Measurements from ENCODE around the gene MUC5B. TPM values are rescaled to one million over a fixed set of nuclear protein-coding genes. Genes with fewer than 3 reads are reported as not detected.

Gene MUC5B
- total RNA-seq, 1 donor from 2014 or later: 1.2 TPM

DNA sequence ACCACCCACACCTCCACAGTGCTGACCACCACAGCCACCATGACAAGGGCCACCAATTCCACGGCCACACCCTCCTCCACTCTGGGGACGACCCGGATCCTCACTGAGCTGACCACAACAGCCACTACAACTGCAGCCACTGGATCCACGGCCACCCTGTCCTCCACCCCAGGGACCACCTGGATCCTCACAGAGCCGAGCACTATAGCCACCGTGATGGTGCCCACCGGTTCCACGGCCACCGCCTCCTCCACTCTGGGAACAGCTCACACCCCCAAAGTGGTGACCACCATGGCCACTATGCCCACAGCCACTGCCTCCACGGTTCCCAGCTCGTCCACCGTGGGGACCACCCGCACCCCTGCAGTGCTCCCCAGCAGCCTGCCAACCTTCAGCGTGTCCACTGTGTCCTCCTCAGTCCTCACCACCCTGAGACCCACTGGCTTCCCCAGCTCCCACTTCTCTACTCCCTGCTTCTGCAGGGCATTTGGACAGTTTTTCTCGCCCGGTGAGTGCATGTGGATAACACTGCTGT, 28.4 kb downstream of the MUC5B start:
- no peak for ATAC-seq
- no peaks in the 10 kb centered on the region for H3K27me3 ChIP-seq
- no peak for DNase-seq
- no peaks in the 10 kb centered on the region for H3K36me3 ChIP-seq
- TF ChIP-seq, protein P1, sequence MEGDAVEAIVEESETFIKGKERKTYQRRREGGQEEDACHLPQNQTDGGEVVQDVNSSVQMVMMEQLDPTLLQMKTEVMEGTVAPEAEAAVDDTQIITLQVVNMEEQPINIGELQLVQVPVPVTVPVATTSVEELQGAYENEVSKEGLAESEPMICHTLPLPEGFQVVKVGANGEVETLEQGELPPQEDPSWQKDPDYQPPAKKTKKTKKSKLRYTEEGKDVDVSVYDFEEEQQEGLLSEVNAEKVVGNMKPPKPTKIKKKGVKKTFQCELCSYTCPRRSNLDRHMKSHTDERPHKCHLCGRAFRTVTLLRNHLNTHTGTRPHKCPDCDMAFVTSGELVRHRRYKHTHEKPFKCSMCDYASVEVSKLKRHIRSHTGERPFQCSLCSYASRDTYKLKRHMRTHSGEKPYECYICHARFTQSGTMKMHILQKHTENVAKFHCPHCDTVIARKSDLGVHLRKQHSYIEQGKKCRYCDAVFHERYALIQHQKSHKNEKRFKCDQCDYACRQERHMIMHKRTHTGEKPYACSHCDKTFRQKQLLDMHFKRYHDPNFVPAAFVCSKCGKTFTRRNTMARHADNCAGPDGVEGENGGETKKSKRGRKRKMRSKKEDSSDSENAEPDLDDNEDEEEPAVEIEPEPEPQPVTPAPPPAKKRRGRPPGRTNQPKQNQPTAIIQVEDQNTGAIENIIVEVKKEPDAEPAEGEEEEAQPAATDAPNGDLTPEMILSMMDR (IDR thresholded peaks at IDR 0.05): no peak
- intact Hi-C loops (cut with DNase I): no loop called here
- no peaks in the 10 kb centered on the region for H3K9me3 ChIP-seq
- H3K27ac ChIP-seq: no peak overlapping the region
- no peaks in the 10 kb centered on the region for H3K4me1 ChIP-seq
- H3K4me3 ChIP-seq: no peak overlapping the region

DNA sequence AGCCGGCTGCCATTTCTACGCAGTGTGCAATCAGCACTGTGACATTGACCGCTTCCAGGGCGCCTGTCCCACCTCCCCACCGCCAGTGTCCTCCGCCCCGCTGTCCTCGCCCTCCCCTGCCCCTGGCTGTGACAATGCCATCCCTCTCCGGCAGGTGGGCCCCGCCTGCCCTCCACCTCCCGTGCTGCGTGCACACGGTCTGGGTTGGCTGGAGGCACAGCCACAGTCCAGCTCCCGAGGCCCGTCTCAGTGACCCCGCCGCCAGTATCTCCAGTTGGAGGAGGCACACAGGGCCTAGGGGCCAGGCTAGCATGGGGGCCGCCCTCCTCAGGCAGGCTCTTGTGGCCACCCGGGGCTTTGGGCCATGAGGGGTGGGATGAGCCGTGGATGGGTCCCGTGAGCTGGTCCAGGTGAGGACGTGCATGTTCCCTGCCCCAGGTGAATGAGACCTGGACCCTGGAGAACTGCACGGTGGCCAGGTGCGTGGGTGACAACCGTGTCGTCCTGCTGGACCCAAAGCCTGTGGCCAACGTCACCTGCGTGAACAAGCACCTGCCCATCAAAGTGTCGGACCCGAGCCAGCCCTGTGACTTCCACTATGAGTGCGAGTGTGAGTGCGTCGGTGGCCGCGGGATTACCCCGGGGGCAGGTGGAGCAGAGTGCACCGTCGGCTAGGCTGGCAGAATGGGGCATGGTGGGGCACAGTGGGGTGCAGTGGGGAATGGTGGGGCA, 29.7 kb downstream of the MUC5B start:
- H3K27me3 ChIP-seq: no peaks in the 10 kb centered on the region
- H3K9me3 ChIP-seq: no peaks in the 10 kb centered on the region
- no peaks in the 10 kb centered on the region for H3K36me3 ChIP-seq
- no peak for DNase-seq
- H3K4me3 ChIP-seq: no peak overlapping the region
- no peak for ATAC-seq
- intact Hi-C loops (cut with DNase I): no loop called here
- H3K4me1 ChIP-seq: no peaks in the 10 kb centered on the region
- TF ChIP-seq, protein P1 (IDR thresholded peaks at IDR 0.05): no peak
- no peak overlapping the region for H3K27ac ChIP-seq

DNA sequence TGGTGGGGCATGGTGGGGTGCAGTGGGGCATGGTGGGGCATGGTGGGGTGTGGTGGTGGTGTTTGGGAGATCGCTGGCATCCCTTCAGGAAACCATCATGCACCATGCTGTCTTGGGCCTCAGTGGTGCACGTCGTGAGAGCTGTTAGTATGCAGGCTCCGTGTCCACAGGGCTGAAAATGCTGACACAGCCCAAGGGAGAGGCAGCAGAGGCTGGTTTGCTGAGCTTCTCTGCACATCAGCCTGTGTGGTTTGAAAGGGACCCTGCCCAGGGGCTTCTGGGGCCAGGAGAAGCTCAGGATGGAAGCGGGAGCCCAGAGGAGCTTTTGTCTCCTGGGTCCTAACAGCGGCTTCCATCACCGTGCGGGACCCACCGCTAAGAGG, 30.2 kb downstream of the MUC5B start:
- ATAC-seq: no peak
- Histone ChIP-seq H3K27me3 (no peaks in the 10 kb centered on the region), H3K4me1 (no peaks in the 10 kb centered on the region), H3K36me3 (no peaks in the 10 kb centered on the region), H3K27ac (no peak overlapping the region), H3K9me3 (no peaks in the 10 kb centered on the region), H3K4me3 (no peak overlapping the region)
- no peak for DNase-seq
- intact Hi-C loops (cut with DNase I): no loop called here
- TF ChIP-seq, protein P1 (IDR thresholded peaks at IDR 0.05): no peak

DNA sequence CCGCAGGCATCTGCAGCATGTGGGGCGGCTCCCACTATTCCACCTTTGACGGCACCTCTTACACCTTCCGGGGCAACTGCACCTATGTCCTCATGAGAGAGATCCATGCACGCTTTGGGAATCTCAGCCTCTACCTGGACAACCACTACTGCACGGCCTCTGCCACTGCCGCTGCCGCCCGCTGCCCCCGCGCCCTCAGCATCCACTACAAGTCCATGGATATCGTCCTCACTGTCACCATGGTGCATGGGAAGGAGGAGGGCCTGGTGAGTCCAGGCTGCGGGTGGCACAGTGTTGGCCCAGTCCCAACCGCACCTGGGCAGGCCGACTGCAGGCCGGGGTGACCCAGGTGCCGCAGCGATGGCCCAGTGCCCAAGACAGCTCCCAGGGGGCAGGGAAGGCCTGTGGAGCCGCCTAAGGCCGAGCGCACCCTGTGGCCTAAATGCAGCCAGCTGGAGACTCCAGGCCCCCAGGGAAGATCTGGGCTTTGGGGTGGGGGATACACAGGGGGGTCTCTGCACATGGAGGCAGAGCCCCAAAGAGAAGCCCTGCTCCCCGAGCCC, 31.3 kb downstream of the MUC5B start:
- no peak for DNase-seq
- H3K9me3 ChIP-seq: no peaks in the 10 kb centered on the region
- no peaks in the 10 kb centered on the region for H3K27me3 ChIP-seq
- no peaks in the 10 kb centered on the region for H3K4me1 ChIP-seq
- no peak overlapping the region for H3K4me3 ChIP-seq
- H3K27ac ChIP-seq: no peak overlapping the region
- TF ChIP-seq, protein P1 (IDR thresholded peaks at IDR 0.05): no peak
- intact Hi-C loops (cut with DNase I): no loop called here
- no peak for ATAC-seq
- no peaks in the 10 kb centered on the region for H3K36me3 ChIP-seq

DNA sequence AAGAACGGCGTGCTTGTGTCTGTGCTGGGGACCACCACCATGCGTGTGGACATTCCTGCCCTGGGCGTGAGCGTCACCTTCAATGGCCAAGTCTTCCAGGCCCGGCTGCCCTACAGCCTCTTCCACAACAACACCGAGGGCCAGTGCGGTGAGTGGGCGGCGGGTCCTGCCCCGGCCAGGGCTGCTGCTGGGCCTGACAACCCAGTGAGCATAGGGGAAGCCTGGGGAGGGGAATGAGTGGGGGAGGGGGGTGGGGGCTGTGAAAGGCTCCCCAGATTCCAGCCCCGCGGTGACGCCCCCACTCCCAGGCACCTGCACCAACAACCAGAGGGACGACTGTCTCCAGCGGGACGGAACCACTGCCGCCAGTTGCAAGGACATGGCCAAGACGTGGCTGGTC, 31.9 kb downstream of the MUC5B start:
- H3K27me3 ChIP-seq: no peaks in the 10 kb centered on the region
- no peaks in the 10 kb centered on the region for H3K4me1 ChIP-seq
- no peaks in the 10 kb centered on the region for H3K36me3 ChIP-seq
- ATAC-seq (no peak), DNase-seq (no peak)
- intact Hi-C loops (cut with DNase I): no loop called here
- no peak overlapping the region for H3K4me3 ChIP-seq
- TF ChIP-seq, protein P1 (IDR thresholded peaks at IDR 0.05): no peak
- no peak overlapping the region for H3K27ac ChIP-seq
- H3K9me3 ChIP-seq: no peaks in the 10 kb centered on the region

All from upper lobe of right lung (tissue), 1 donor.